Skeletal muscle satellite cell (primary cell): ENCODE data around the gene GTF3C2.
"Not testable (repeated sequence)": the region's sequence is repeated elsewhere in the genome, so short reads cannot be mapped to it uniquely, and the experiment has no call there.

Experiments
- H3K27me3 ChIP-seq: 2 replicates; pipeline ENCODE4 v1.7.0; 2013; ENCODE audit warnings: low read length; ENCODE audit not compliant: control insufficient read depth, insufficient read depth
- H3K36me3 ChIP-seq: 2 replicates; pipeline ENCODE4 v1.7.0; 2013; ENCODE audit warnings: mild to moderate bottlenecking, control low read depth, low read length; ENCODE audit not compliant: insufficient read depth
- H3K4me1 ChIP-seq: 2 replicates; pipeline ENCODE4 v1.7.0; 2013; ENCODE audit warnings: low read length; ENCODE audit not compliant: control insufficient read depth, insufficient read depth
- H3K4me2 ChIP-seq: 2 replicates; pipeline ENCODE4 v1.7.0; 2013; ENCODE audit warnings: mild to moderate bottlenecking, low read length
- H3K4me3 ChIP-seq: 2 replicates; pipeline ENCODE4 v1.7.0; 2013; ENCODE audit warnings: low read length
- H3K9ac ChIP-seq: 2 replicates; pipeline ENCODE4 v1.7.0; 2013; ENCODE audit warnings: mild to moderate bottlenecking, low read depth, low read length, moderate library complexity
- H3K9me3 ChIP-seq: replicated peaks from 2 replicates; pipeline ENCODE4 v1.7.0; 2013; ENCODE audit warnings: mild to moderate bottlenecking, control low read depth, low read length

The GTF3C2 gene

DNA sequence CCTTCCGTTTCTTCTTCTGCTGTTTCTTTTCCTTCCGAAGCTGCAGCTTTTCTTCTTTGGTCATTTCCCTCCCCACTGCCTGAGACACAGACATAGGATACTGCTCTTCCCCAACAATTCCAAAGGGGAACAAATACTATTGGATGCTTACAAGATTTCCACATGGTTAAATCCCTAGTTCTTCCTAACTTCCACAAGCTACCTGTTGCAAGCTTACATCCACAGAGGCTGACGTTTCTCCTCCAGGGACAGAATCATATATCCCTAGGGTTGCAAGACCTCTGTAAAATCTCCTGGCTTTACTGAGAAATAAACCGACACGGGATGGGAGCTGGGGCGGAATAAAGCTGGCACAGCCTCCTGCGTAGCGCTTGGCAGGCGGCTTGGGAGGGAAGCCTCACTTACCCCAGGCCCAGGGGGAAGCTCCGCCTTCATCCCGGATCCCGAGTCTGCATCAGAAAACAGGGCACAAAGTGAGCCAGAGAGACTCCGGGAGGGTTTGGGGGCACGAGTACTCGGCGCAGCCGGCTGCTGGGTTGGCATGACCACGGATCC is 13.0 kb upstream of the GTF3C2 start:
- peaks cover 59% of the 10 kb centered on the region for H3K36me3 ChIP-seq
- H3K27me3 ChIP-seq: no peaks in the 10 kb centered on the region

DNA sequence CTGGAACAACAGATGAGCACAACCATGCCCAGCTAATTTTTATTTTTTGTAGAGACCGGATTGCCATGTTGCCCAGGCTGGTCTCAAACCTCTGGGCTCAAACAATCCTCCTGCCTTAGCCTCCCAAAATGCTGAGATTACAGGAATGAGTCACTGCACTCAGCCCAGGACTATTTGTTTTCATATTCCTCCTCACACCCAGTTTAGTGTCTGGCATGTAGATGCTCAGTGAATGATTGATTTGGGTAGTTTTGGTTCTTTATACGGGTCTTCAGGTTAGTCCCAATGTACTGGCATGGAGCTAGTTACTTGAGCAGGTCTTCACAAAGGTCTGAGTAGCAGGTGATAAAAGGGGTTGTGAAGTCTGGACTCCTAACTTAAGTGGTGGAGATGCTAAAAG is 7.4 kb upstream of the GTF3C2 start:
- Histone ChIP-seq H3K4me2 (no peak overlapping the region), H3K4me1 (peaks cover 5% of the 10 kb centered on the region), H3K27me3 (no peaks in the 10 kb centered on the region), H3K36me3 (peaks cover 48% of the 10 kb centered on the region), H3K9me3 (no peaks in the 10 kb centered on the region), H3K4me3 (no peak overlapping the region), H3K9ac (no peak overlapping the region)

More for the DNA sequence above, 13.0 kb upstream of the GTF3C2 start:
- H3K9me3 ChIP-seq: no peaks in the 10 kb centered on the region
- H3K4me3 ChIP-seq: peak overlapping the region; percentile 94
- peak overlapping the region; percentile 90 for H3K4me2 ChIP-seq
- peak overlapping the region; percentile 95 for H3K9ac ChIP-seq
- H3K4me1 ChIP-seq: peaks cover 20% of the 10 kb centered on the region

DNA sequence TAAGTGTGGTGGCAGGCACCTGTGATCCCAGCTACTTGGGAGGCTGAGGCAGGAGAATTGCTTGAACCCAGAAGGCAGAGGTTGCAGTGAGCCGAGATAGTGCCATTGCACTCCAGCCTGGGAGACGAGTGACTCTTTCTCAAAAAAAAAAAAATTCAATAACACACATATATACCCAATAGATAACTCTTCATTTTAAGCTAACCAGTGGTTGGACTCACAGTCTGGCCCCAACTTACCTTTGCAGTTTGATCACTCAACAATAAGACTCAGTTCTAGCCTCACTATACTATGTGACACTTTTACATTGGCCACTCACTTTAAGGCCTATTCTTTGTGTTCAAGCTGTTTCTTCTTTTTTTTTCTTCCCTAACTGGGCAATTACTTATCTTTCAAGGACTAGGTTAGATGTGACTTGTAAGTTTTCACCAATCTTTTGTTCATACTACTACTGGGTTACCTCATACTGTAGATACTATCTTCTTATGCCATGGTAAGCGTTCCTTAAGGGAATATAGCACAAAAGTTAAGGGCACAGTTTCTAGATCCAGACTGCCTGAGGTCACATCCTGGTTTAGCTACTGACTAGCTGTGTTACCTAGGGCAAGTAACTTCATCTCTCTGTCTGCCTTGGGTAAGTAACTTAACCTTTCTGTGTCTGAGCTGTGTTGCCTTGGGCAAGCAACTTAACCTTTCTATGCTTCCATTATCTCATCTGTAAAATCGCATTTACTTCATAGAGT is 6.3 kb upstream of the GTF3C2 start:
- Histone ChIP-seq H3K36me3 (peaks cover 38% of the 10 kb centered on the region), H3K27me3 (no peaks in the 10 kb centered on the region), H3K4me3 (no peak overlapping the region), H3K4me1 (peaks cover 5% of the 10 kb centered on the region), H3K9ac (no peak overlapping the region), H3K9me3 (no peaks in the 10 kb centered on the region), H3K4me2 (no peak overlapping the region)

DNA sequence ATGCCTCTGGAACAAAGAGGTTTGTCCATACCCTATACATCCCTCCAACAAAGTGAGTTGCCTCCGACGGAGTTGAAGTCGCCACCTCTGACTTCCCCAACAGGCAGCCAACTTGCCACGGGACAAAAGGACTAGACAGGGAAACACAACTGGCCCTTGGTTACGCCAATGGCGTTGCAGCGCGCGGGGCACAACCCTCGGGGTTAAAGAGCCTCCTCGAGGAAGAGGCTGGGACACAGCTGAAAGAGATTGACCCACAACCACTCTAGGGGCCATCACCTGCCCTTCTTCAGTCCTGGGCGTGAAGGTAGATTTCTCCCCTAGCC is 545 bp downstream of the GTF3C2 start:
- H3K4me2 ChIP-seq: peak overlapping the region; percentile 85
- H3K9ac ChIP-seq: peak overlapping the region; percentile 93
- no peaks in the 10 kb centered on the region for H3K9me3 ChIP-seq
- H3K4me1 ChIP-seq: peaks cover 32% of the 10 kb centered on the region
- H3K27me3 ChIP-seq: no peaks in the 10 kb centered on the region
- H3K36me3 ChIP-seq: no peaks in the 10 kb centered on the region
- H3K4me3 ChIP-seq: peak overlapping the region; percentile 88

DNA sequence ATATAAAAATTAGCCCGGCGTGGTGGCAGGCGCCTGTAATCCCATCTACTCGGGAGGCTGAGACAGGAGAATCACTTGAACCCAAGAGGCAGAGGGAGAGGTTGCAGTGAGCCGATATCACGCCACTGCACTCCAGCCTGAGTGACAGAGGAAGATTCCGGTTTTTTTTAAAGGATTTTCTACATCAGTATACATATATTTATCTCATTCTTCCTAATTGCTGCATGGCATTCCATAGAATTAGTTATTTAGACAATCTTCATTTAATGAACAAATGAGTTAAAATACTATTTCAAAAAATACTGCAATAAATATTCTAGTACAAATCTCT is 2.0 kb downstream of the GTF3C2 start:
- peak overlapping the region; percentile 72 for H3K4me2 ChIP-seq
- H3K4me1 ChIP-seq: peaks cover 32% of the 10 kb centered on the region
- H3K27me3 ChIP-seq: no peaks in the 10 kb centered on the region
- H3K9me3 ChIP-seq: no peaks in the 10 kb centered on the region
- no peak overlapping the region for H3K4me3 ChIP-seq
- H3K9ac ChIP-seq: peak overlapping the region; percentile 44
- no peaks in the 10 kb centered on the region for H3K36me3 ChIP-seq

DNA sequence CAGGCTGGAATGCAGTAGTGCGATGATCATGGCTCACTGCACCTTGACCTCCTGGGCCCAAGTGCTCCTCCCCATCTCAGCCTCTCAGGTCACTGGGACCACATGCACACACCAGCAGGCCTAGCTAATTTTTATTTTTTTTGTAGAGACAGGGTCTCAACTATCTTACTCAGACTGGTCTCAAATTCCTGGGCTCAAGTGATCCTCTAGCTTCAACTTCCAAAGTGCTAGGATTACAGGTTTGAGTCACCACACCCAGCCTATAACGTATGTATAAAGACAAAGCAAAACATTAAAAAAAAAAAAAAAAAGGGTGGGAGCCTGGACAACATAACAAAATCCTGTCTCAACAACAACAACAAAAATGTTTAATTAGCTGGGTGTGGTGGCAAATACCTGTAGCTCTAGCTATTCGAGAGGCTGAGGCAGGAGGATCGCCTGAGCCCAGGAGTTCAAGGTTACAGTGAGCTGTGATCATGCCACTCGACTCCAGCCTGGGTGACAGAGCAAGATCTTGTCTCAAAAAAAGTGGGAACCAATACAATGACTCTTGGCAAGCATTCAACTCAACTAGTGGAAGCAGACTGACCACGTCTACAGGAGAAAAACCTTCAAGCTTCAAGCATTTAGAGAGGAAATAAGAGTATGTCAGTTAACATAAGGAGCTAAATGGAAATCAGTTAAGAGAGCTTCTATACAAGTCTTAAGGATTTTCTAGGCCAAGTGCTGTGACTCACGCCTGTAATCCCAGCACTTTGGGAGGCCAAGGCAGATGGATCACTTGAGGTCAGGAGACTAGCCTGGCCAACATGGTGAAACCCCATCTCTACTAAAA is 2.6 kb downstream of the GTF3C2 start:
- Histone ChIP-seq H3K4me1 (peaks cover 32% of the 10 kb centered on the region), H3K9ac (peak overlapping the region; percentile 44), H3K9me3 (no peaks in the 10 kb centered on the region), H3K27me3 (no peaks in the 10 kb centered on the region), H3K36me3 (no peaks in the 10 kb centered on the region), H3K4me3 (peak overlapping the region; percentile 20), H3K4me2 (peak overlapping the region; percentile 72)

DNA sequence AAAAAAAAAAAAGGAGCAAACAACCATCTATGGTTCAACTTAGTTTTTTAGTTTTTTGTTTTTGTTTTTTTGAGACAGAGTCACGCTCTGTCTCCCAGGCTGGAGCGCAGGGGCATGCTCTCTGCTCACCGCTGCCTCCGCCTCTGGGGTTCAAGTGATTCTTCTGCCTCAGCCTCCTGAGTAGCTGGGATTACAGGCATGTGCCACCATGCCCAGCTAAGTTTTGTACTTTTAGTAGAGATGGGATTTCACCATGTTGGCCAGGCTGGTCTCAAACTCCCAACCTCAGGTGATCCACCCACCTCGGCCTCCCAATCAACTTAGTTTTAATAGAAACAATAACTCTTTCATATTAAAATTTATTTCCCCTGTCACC is 3.2 kb downstream of the GTF3C2 start:
- H3K36me3 ChIP-seq: not testable (repeated sequence)

DNA sequence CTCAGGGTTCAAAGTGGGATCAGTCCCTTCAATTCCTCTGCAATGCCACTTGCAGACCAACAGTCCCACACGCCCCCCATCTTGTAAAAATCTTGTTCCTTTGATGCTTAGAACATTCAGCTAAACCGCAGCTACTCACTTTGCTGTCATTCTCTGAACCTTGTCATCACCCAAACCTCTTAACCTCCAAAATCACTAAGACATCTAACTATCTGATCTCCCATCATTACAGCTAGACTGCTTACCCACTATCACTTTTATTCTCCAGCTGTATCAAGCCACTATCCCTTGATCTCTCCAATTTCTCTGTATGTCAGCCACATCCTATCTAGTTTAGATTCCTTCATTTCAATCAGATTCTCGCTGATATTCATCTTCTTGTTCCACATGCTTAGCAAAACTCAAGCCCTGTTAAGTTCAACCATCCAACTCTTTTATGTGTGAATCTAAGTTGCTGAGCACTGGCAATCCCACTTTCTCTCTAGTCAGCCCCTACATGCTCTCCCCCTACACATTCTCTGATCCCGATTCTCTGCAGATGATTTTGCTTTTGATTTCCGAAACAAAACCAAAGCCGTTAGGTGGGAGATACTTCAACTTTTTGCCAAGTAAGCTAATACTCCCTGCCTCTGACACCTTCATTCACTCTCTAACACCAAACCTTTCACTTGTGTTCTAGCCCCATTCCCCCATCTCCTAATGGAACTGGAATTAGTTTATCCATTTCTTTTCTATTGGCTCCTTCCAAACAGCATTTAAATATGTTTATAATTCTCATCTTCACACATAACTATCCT is 4.6 kb downstream of the GTF3C2 start:
- Histone ChIP-seq H3K9me3 (no peaks in the 10 kb centered on the region), H3K4me2 (no peak overlapping the region), H3K36me3 (no peaks in the 10 kb centered on the region), H3K4me3 (no peak overlapping the region), H3K27me3 (no peaks in the 10 kb centered on the region), H3K9ac (no peak overlapping the region), H3K4me1 (peaks cover 28% of the 10 kb centered on the region)

More for the DNA sequence above, 3.2 kb downstream of the GTF3C2 start:
- Histone ChIP-seq H3K4me2 (peak overlapping the region; percentile 72), H3K4me1 (peaks cover 32% of the 10 kb centered on the region)
- not testable (repeated sequence) for H3K27me3 ChIP-seq, H3K9me3 ChIP-seq, H3K4me3 ChIP-seq, H3K9ac ChIP-seq

DNA sequence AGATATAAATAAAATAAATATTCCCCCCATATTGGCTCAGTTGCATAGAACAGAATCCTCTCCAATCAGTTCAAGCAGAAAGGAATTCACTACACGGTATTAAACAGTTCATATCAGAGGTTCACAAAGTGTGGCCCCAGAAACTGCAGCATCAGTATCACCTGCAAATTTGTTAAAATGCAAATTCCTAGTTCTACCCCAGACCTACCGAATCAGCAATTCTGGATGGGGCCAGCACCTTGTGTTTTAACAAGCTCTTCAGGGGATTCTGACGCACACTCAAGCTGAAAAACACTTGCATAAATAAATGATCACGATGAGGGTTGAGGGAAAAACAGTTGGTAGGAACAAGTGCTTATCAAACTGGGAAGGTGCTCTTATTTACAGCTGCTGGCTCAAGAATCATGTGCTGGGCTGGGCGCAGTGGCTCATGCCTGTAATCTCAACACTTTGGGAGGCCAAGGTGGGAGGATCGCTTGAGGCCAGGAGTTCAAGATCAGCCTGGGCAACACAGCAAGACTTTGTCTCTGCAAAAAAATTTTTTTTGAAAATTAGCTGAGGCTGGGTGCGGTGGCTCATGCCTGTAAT is 6.4 kb downstream of the GTF3C2 start:
- Histone ChIP-seq H3K9ac (no peak overlapping the region), H3K4me3 (no peak overlapping the region), H3K36me3 (no peaks in the 10 kb centered on the region), H3K4me2 (no peak overlapping the region), H3K9me3 (no peaks in the 10 kb centered on the region), H3K4me1 (peaks cover 22% of the 10 kb centered on the region), H3K27me3 (no peaks in the 10 kb centered on the region)

DNA sequence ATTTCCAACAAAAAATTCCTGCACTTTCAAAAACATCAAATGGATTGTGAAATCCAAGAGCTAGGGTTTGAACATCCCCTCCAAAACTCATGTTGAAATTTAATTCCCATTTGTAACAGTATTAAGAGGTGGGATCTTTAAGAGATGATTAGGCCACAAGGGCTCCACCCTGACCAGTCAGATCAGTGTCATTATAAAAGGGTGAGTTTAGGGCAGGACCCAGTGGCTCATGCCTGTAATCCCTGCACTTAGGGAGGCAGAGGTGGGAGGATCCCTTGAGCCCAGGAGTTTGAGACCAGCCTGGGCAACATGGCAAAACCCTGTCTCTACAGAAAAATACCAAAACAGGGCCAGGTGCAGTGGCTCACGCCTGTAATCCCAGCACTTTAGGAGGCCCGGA is 8.9 kb downstream of the GTF3C2 start:
- no peaks in the 10 kb centered on the region for H3K27me3 ChIP-seq
- no peak overlapping the region for H3K4me2 ChIP-seq
- H3K4me3 ChIP-seq: no peak overlapping the region
- peaks cover 2% of the 10 kb centered on the region for H3K36me3 ChIP-seq
- H3K9me3 ChIP-seq: no peaks in the 10 kb centered on the region
- H3K4me1 ChIP-seq: peaks cover 4% of the 10 kb centered on the region
- H3K9ac ChIP-seq: no peak overlapping the region

DNA sequence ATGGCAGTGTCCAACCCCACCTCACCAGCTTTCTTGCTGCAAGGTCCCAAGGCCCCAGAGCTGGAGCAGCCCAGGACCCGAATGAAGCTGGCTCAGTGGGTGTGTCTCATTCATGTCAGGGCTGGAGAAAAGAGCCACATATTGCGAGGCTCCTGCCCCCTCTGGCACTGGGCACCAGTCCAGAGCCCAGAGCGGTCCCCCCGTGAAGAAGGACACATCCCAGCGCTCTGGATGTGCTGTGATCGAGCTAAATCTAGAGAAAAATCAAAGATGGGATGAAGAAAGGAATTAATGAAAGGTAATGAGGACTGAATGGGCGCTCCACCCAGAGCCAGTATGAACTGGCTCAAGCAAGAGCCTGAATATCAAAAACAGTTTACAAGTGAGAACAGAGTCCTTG is 20.4 kb downstream of the GTF3C2 start:
- peaks cover 52% of the 10 kb centered on the region for H3K36me3 ChIP-seq
- no peaks in the 10 kb centered on the region for H3K9me3 ChIP-seq
- H3K9ac ChIP-seq: no peak overlapping the region
- H3K27me3 ChIP-seq: no peaks in the 10 kb centered on the region
- no peak overlapping the region for H3K4me2 ChIP-seq
- no peak overlapping the region for H3K4me3 ChIP-seq
- H3K4me1 ChIP-seq: no peaks in the 10 kb centered on the region
